Dendritic cell treated with granulocyte-macrophage colony-stimulating factor and Interleukin-4, amounts not matched to agents 40 ng/mL and 50 ng/mL, for 4 days (primary cell): Measurements from ENCODE around the gene SLC39A2.
"Not testable (repeated sequence)": the region's sequence is repeated elsewhere in the genome, so short reads cannot be mapped to it uniquely, and the experiment has no call there.

Experiments used
- H3K27ac Mint-ChIP-seq: one replicate; pipeline ENCODE4 v1.8.0; 2022; ENCODE audit warnings: mild to moderate bottlenecking, mixed read lengths
- H3K27me3 Mint-ChIP-seq: one replicate; pipeline ENCODE4 v1.8.0; 2022; ENCODE audit warnings: mild to moderate bottlenecking, mixed read lengths
- H3K36me3 Mint-ChIP-seq: one replicate; pipeline ENCODE4 v1.8.0; 2022; ENCODE audit warnings: low read depth, mixed read lengths
- H3K4me1 Mint-ChIP-seq: one replicate; pipeline ENCODE4 v1.8.0; 2022; ENCODE audit warnings: low read depth, mixed read lengths
- H3K4me3 Mint-ChIP-seq: one replicate; pipeline ENCODE4 v1.8.0; 2022; ENCODE audit warnings: mild to moderate bottlenecking, moderate library complexity, mixed read lengths
- H3K9me3 Mint-ChIP-seq: one replicate; pipeline ENCODE4 v1.8.0; 2022; ENCODE audit warnings: mixed read lengths
- intact Hi-C: fragments of 100-400 bp; cut with micrococcal nuclease; formaldehyde crosslinking; loops from one replicate; pipeline ENCODE4 v1.15.0; 2022

The SLC39A2 gene

DNA sequence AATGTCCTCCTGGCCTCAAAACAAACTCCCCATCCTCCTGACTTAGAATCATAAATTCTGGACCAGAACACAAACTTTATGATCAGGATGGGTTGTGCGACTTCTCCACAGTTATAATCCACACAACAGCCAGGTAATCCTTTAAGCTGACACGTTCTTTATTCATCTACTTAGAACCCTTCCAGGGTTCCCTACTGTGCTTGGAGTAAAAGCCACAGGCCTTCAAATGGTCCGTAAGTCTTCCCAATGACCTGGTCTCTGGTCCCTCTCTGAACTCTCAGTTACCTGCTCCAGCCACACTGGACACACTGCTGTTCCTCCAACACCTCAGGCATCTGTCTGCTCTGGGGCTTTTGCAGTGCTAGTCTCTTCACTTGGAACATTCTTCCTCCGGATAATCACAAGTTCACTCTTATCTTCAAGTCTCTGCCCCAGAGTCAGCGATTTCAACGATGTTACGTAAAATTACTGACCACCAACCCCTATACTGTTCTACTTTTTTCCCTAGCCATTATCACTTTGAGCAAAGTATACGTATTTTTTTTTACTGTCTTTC is 41.4 kb downstream of the SLC39A2 start:
- intact Hi-C loops: loop anchor here (1.0 kb wide), 1 partner anchor 26 kb away; no protein-coding TSS in a partner anchor

DNA sequence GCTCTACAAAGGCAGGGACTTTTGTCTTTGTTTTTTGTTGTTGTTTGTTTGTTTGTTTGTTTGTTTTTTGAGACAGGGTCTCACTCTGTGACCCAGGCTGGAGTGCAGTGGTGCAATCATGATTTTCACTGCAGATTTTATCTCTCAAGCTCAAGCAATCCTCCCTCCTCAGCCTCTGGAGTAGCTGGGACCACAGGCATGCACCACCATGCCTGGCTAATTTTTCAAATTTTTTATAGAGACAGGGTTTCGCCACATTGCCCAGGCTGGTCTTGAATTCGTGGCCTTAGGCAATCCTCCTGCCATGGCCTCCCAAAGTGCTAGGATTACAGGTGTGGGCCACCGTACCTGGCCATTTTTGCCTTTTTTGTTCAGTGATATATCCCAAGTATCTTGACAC is 41.8 kb downstream of the SLC39A2 start:
- H3K9me3 Mint-ChIP-seq, H3K27ac Mint-ChIP-seq: not testable (repeated sequence)
- intact Hi-C loops: loop anchor here (1.0 kb wide), 1 partner anchor 27 kb away; no protein-coding TSS in a partner anchor

More for the DNA sequence above, 41.4 kb downstream of the SLC39A2 start:
- Mint-ChIP-seq H3K9me3 (no peaks in the 10 kb centered on the region), H3K4me3 (no peak overlapping the region), H3K27me3 (peaks cover 28% of the 10 kb centered on the region), H3K4me1 (peaks cover 54% of the 10 kb centered on the region), H3K27ac (no peak overlapping the region), H3K36me3 (no peaks in the 10 kb centered on the region)

DNA sequence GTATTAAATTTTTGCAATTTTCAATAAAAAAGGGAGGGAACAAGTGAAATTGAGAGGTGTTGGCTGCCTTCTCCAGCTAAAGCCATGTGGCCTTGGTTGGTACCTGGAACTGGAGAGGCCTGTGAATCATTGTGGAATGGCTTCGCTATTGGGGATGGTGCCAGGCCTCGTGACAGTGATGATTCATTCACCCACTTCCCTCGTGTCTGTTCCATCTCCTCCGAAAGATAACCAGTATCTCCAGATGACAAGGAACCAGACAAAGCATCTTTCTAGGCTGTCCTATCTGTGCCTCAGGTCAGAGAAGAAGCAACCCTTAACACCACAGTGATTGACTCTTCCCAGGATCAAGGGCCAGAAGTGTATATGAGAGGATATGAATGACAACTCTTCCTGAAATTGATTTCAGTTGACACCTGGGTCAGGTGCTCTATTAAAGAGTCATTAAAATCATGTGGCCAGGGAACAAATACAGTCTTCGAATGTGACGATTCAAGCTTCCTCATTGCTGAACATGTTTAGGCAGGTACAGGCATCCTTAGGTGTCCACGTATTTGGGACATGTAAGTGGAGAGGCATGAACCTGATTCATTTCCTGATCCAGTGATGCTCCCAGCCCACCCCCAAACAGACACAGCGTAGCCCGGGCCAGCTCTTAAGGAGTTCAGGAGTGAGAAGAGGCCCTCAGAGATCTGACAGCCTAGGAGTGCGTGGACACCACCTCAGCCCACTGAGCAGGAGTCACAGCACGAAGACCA is 42.8 kb downstream of the SLC39A2 start, which contains the start of gene RNASE7:
RNASE7 (plus strand) TSS at position 687 of the 758 bp plus-strand sequence. CDS start 631 bp downstream, outside the sequence.
- peaks cover 40% of the 10 kb centered on the region for H3K4me1 Mint-ChIP-seq
- H3K27me3 Mint-ChIP-seq: peaks cover 26% of the 10 kb centered on the region
- H3K4me3 Mint-ChIP-seq: no peak within 1 kb of the TSS
- intact Hi-C loops: no loop called here
- no peaks in the 10 kb centered on the region for H3K36me3 Mint-ChIP-seq
- no peak within 1 kb of the TSS for H3K27ac Mint-ChIP-seq
- H3K9me3 Mint-ChIP-seq: no peaks in the 10 kb centered on the region

More for the DNA sequence above, 41.8 kb downstream of the SLC39A2 start:
- Mint-ChIP-seq H3K27me3 (peaks cover 28% of the 10 kb centered on the region), H3K4me1 (peaks cover 49% of the 10 kb centered on the region)
- H3K36me3 Mint-ChIP-seq, H3K4me3 Mint-ChIP-seq: not testable (repeated sequence)

DNA sequence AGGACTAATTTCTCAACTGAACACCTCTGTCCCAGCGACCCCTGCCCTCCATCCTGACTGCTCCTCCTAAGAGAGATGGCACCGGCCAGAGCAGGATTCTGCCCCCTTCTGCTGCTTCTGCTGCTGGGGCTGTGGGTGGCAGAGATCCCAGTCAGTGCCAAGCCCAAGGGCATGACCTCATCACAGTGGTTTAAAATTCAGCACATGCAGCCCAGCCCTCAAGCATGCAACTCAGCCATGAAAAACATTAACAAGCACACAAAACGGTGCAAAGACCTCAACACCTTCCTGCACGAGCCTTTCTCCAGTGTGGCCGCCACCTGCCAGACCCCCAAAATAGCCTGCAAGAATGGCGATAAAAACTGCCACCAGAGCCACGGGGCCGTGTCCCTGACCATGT is 43.8 kb downstream of the SLC39A2 start:
- H3K9me3 Mint-ChIP-seq: no peaks in the 10 kb centered on the region
- peaks cover 29% of the 10 kb centered on the region for H3K27me3 Mint-ChIP-seq
- no peak overlapping the region for H3K27ac Mint-ChIP-seq
- H3K36me3 Mint-ChIP-seq: no peaks in the 10 kb centered on the region
- intact Hi-C loops: no loop called here
- H3K4me3 Mint-ChIP-seq: no peak overlapping the region
- peaks cover 37% of the 10 kb centered on the region for H3K4me1 Mint-ChIP-seq

DNA sequence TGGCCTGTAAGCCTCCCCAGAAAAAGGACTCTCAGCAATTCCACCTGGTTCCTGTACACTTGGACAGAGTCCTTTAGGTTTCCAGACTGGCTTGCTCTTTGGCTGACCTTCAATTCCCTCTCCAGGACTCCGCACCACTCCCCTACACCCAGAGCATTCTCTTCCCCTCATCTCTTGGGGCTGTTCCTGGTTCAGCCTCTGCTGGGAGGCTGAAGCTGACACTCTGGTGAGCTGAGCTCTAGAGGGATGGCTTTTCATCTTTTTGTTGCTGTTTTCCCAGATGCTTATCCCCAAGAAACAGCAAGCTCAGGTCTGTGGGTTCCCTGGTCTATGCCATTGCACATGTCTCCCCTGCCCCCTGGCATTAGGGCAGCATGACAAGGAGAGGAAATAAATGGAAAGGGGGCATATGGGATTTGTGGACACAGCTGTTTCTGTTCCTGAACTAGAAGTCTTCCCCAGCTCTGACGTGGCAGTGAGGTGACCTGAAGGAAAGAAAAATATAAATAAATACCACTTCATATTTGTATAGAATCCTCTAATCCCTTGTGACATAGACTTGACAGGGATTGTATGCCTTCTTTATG is 44.4 kb downstream of the SLC39A2 start:
- no peak overlapping the region for H3K4me3 Mint-ChIP-seq
- peaks cover 29% of the 10 kb centered on the region for H3K27me3 Mint-ChIP-seq
- H3K9me3 Mint-ChIP-seq: no peaks in the 10 kb centered on the region
- peaks cover 37% of the 10 kb centered on the region for H3K4me1 Mint-ChIP-seq
- intact Hi-C loops: no loop called here
- no peaks in the 10 kb centered on the region for H3K36me3 Mint-ChIP-seq
- no peak overlapping the region for H3K27ac Mint-ChIP-seq

DNA sequence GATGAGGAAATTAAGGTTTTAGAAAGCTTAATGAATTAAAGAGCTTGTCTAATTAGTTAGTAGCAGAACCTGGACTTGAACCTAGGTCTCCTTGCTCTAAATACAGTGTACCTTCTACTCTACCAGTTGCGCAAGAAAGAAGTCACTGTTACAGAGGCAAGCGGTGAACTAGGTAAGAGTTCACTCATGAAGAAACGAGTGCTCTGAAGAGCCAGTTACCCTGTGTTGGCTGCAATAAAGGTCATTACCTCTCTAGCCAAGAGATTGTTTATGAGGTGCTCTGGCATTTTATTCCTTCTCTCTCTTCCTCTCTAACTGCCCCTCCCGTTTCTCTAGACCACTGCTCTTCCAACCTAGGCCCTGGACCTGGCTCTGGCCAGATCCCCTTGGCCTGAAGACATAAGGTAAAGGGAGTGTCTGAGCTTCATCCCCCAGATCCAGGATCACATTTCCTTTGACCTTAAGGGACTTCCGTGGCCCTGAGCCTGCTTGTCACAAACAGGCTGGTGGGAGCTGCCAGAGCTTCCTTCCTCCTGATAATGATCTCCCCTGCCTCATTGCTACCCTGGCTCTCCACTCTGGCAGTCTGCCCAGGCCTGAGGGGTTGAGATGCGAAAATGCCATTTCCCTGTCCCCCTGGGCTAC is 45.0 kb downstream of the SLC39A2 start:
- Mint-ChIP-seq H3K9me3 (no peaks in the 10 kb centered on the region), H3K36me3 (no peaks in the 10 kb centered on the region), H3K27ac (peak overlapping the region; percentile 23), H3K4me3 (no peak overlapping the region), H3K27me3 (peaks cover 31% of the 10 kb centered on the region), H3K4me1 (peaks cover 33% of the 10 kb centered on the region)
- intact Hi-C loops: no loop called here

DNA sequence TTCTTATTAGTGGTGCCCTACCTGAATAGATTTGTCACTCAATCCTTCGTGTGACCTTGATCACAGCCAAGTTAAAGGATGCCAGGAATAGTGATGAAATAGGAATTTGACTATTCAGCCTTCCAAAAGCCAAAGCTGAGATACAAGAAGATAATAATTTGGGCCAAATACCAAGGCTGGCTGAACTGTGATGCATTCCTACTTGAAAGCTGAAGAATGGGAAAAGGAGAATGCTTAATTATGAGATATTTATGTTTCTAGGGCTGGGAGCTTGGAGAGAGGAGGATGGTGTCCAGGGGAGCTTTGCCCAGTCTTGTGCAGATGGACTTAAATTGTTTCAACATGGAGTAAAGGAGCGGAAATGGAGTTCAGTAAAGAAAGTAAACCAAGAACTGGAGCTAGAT is 48.3 kb downstream of the SLC39A2 start:
- intact Hi-C loops: no loop called here
- Mint-ChIP-seq H3K9me3 (no peaks in the 10 kb centered on the region), H3K27me3 (peaks cover 29% of the 10 kb centered on the region), H3K4me1 (peaks cover 25% of the 10 kb centered on the region), H3K4me3 (no peak overlapping the region), H3K27ac (no peak overlapping the region), H3K36me3 (no peaks in the 10 kb centered on the region)

DNA sequence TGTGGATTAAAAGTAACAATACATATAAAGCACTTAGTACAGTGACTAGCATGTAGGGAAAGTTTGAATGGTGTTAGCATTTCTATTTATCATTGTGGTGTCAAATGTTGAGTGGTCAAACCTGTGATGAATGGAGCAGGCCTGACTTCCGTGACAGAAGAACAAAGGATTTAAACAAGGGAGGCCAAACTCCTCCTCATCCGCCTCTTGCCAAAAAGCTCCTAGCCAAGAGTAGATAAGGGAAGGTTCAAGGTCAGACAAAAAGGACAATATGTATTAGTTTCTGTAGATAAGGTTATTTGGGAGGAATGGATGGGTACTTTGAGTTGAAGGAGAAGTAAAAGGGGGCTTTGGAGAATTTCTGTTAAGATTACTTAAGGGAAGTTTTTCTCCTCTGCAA is 49.5 kb downstream of the SLC39A2 start:
- intact Hi-C loops: no loop called here
- Mint-ChIP-seq H3K27ac (no peak overlapping the region), H3K36me3 (no peaks in the 10 kb centered on the region), H3K4me3 (no peak overlapping the region), H3K27me3 (peaks cover 19% of the 10 kb centered on the region), H3K9me3 (no peaks in the 10 kb centered on the region), H3K4me1 (peaks cover 14% of the 10 kb centered on the region)

DNA sequence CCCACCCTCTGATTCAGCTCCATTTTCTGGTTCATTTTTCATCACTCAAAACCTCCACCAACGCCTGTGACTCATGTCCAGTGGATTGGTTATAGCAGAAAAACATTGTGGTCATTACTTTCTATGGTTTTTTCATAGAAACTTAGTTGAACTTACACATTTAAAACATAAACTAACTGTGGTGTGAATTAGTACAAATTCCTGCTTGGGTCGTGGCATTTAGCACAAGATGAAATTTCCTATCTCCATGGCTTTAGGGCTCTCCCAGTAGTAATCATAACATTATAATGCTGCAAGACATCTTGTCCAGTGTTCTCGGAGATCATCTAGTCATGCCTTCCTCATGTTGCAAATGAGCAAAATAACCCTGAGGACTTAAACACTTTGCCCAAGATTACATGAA is 50.2 kb downstream of the SLC39A2 start:
- H3K27me3 Mint-ChIP-seq: peaks cover 17% of the 10 kb centered on the region
- H3K9me3 Mint-ChIP-seq: no peaks in the 10 kb centered on the region

DNA sequence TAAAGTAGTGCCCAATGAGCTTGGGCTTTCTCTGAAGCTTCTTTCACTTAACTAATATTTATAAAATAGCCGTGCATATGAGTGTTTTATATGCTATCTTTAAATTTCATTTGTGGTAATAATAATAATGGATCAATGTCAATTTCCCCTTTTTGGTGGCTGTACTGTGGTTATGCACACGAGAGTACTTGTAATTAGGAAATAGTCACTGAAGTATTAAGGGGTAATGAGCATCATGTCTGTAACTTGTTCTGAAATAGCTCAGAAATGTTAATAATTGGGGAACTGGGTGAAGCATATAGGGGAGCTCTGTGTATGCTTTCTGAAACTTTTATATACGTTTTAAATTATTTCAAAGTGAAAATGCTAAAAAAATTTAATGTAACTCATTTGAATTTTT is 51.5 kb downstream of the SLC39A2 start:
- peaks cover 5% of the 10 kb centered on the region for H3K4me1 Mint-ChIP-seq
- H3K27ac Mint-ChIP-seq: no peak overlapping the region
- H3K9me3 Mint-ChIP-seq: no peaks in the 10 kb centered on the region
- intact Hi-C loops: no loop called here
- H3K36me3 Mint-ChIP-seq: no peaks in the 10 kb centered on the region
- H3K4me3 Mint-ChIP-seq: no peak overlapping the region
- H3K27me3 Mint-ChIP-seq: peaks cover 9% of the 10 kb centered on the region

More for the DNA sequence above, 50.2 kb downstream of the SLC39A2 start:
- Mint-ChIP-seq H3K4me3 (no peak overlapping the region), H3K27ac (no peak overlapping the region), H3K36me3 (no peaks in the 10 kb centered on the region), H3K4me1 (peaks cover 9% of the 10 kb centered on the region)
- intact Hi-C loops: no loop called here
